PFSK-1 (cell line): Measurements from ENCODE around the gene RARRES2.

Experiments
- FOXP2 ChIP-seq: optimal IDR thresholded peaks from 2 replicates; pipeline ENCODE3; 2011; ENCODE audit warnings: borderline replicate concordance, control low read depth, inconsistent platforms; ENCODE audit not compliant: insufficient read depth; ENCODE audit errors: extremely low read length, extremely low read depth
- POLR2AphosphoS5 ChIP-seq: IDR thresholded peaks from 2 replicates; pipeline ENCODE4 v1.6.1; 2012; ENCODE audit warnings: low read depth, mild to moderate bottlenecking, control low read depth, low read length, moderate library complexity
- SIN3A ChIP-seq: IDR thresholded peaks from 2 replicates; pipeline ENCODE4 v1.6.1; 2012; ENCODE audit warnings: mild to moderate bottlenecking, low read length, moderate library complexity, borderline replicate concordance; ENCODE audit not compliant: insufficient read depth
- TAF1 ChIP-seq: IDR thresholded peaks from 2 replicates; pipeline ENCODE4 v1.6.1; 2012; ENCODE audit warnings: low read length, control low read depth, borderline replicate concordance; ENCODE audit not compliant: insufficient read depth
- TF ChIP-seq, protein P1 (sequence below), 2 experiments: IDR thresholded peaks; 2 replicates each; pipeline versions ENCODE4 v1.6.1 to v1.8.0; 2011 to 2012; ENCODE audit warnings: low read depth in 2 of 2, low read length in 2 of 2, control low read depth in 1 of 2, inconsistent platforms in 1 of 2, mild to moderate bottlenecking in 1 of 2, moderate library complexity in 1 of 2; ENCODE audit not compliant: insufficient read depth in 1 of 2

Gene RARRES2

GRCh38 chr7:150330211-150330885 is 11.1 kb downstream of the RARRES2 start:
- TF ChIP-seq FOXP2 = no peak
- TF ChIP-seq, protein P1, sequence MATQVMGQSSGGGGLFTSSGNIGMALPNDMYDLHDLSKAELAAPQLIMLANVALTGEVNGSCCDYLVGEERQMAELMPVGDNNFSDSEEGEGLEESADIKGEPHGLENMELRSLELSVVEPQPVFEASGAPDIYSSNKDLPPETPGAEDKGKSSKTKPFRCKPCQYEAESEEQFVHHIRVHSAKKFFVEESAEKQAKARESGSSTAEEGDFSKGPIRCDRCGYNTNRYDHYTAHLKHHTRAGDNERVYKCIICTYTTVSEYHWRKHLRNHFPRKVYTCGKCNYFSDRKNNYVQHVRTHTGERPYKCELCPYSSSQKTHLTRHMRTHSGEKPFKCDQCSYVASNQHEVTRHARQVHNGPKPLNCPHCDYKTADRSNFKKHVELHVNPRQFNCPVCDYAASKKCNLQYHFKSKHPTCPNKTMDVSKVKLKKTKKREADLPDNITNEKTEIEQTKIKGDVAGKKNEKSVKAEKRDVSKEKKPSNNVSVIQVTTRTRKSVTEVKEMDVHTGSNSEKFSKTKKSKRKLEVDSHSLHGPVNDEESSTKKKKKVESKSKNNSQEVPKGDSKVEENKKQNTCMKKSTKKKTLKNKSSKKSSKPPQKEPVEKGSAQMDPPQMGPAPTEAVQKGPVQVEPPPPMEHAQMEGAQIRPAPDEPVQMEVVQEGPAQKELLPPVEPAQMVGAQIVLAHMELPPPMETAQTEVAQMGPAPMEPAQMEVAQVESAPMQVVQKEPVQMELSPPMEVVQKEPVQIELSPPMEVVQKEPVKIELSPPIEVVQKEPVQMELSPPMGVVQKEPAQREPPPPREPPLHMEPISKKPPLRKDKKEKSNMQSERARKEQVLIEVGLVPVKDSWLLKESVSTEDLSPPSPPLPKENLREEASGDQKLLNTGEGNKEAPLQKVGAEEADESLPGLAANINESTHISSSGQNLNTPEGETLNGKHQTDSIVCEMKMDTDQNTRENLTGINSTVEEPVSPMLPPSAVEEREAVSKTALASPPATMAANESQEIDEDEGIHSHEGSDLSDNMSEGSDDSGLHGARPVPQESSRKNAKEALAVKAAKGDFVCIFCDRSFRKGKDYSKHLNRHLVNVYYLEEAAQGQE (IDR thresholded peaks at IDR 0.05; ENCODE audit: insufficient read depth in 1 of 2, low read depth in 2 of 2, low read length in 2 of 2) = no peak

DNA sequence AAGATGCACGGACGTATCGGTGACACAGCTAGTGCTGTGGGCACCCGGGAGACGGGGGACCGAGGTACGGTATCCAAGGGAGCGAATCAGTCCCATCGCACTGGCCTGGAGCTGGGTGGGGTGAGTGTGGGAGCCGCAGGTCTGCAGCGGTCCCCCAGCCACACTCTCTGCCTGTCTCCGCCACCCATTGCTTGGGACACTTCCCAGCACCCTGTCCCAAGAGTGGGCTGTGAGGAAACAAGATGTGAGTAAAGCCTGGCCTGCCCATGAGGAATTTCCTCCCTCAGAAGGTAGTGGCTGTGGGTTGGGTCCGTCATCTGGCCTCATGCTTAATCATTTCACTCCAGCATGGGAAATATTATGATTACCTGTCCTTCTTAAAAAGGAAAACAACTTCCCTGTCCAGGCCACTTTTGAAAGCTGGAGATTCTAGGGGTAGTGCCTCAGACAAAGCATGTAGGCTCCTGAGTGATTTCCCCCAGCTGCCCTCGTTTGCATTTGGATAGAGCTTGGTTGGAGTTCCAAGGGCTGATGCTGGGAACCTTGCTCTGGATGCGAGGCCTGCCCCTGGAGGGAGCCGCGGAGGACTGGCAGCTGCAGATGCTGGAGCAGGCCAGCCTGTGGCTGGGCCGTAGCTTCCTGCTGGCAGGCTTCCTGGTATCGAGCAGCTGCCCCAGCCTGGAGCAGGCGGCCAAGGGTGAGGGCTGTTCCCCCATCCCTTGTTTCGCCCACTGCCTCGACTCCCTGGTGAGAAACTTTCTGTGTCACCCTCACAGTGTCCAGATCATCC is 11.9 kb downstream of the RARRES2 start:
- TF ChIP-seq TAF1 = no peak
- TF ChIP-seq, protein P1 (IDR thresholded peaks at IDR 0.05; ENCODE audit: insufficient read depth in 1 of 2, low read depth in 2 of 2, low read length in 2 of 2) = no peak
- TF ChIP-seq POLR2AphosphoS5 = no peak
- TF ChIP-seq FOXP2 = no peak
- no peak for TF ChIP-seq SIN3A

- no peak for TF ChIP-seq FOXP2
- TF ChIP-seq TAF1 = no peak
- TF ChIP-seq, protein P1 (IDR thresholded peaks at IDR 0.05; ENCODE audit: insufficient read depth in 1 of 2, low read depth in 2 of 2, low read length in 2 of 2) = no peak
- no peak for TF ChIP-seq POLR2AphosphoS5
- no peak for TF ChIP-seq SIN3A
These were observed 14.1 kb downstream of the RARRES2 start for GRCh38 chr7:150327308-150327707.

- TF ChIP-seq POLR2AphosphoS5 (no peak), SIN3A (no peak), FOXP2 (no peak), TAF1 (no peak)
- TF ChIP-seq, protein P1 (IDR thresholded peaks at IDR 0.05; ENCODE audit: insufficient read depth in 1 of 2, low read depth in 2 of 2, low read length in 2 of 2) = no peak
These were observed 14.7 kb downstream of the RARRES2 start for GRCh38 chr7:150326657-150327268.
